ENCODE measurements around the gene RPSA. TPM values are rescaled to one million over a fixed set of nuclear protein-coding genes. Genes with fewer than 3 reads are reported as not detected.

Gene RPSA
- total RNA-seq (1,000 to 10,000 TPM; 1,930 to 1,974 TPM), total RNA-seq (502 to 1,755 (median 1,056) reads per million in 172 experiments)
- 3,071 TPM for polyA plus RNA-seq (2013, experiment 1 of 2)
- polyA plus RNA-seq (2013, experiment 2 of 2) = 2,497 TPM

GRCh38 chr3:39406368-39407258 lies at the start of gene RPSA:
RPSA (plus strand) TSS chr3:39406720; CDS start chr3:39407654, 934 bp downstream.
- CTCF ChIA-PET = interaction anchor here (0.6 to 3.0 kb wide), 11 partner anchors 11 to 885 kb away, joined by 3 to 15 read pairs (median 4); no protein-coding TSS in a partner anchor
- Mint-ChIP-seq H3K27ac (peak within 1 kb of the TSS; percentile 88), H3K4me1 (ENCODE audit: low read depth) (peaks cover 48% of the 10 kb centered on the region), H3K27me3 (no peaks in the 10 kb centered on the region), H3K9me3 (no peaks in the 10 kb centered on the region), H3K36me3 (ENCODE audit: low read depth) (peaks cover 54% of the 10 kb centered on the region), H3K4me3 (peak within 1 kb of the TSS; percentile 86)
- Histone ChIP-seq H3K4me3 (ENCODE audit: low read length) (peak within 1 kb of the TSS; percentile 78), H3K9me3 (ENCODE audit: control insufficient read depth in 1 of 2, insufficient read depth in 1 of 2, low read length in 2 of 2) (no peaks in the 10 kb centered on the region), H3K27ac (ENCODE audit: low read depth in 1 of 2, low read length in 2 of 2) (peak within 1 kb of the TSS; percentile 76 to 88), H3K4me1 (ENCODE audit: insufficient read depth, low read length) (peaks cover 38% of the 10 kb centered on the region), H3K36me3 (ENCODE audit: insufficient read depth, low read length) (peaks cover 39% of the 10 kb centered on the region), H3K27me3 (ENCODE audit: control insufficient read depth in 1 of 2, insufficient read depth in 2 of 2, low read length in 2 of 2) (no peaks in the 10 kb centered on the region)
- intact Hi-C loops (cut with DNase I, micrococcal nuclease) = loop anchor here (1.0 to 10.0 kb wide), 11 partner anchors 20 to 1798 kb away; partner anchors contain the start of genes ACAA1 (in 1 of the 2), EIF1B (in 1 of the 2), MYD88 (in 1 of the 2) and SLC25A38 (in 1 of the 2)
- TF ChIP-seq, protein P1, sequence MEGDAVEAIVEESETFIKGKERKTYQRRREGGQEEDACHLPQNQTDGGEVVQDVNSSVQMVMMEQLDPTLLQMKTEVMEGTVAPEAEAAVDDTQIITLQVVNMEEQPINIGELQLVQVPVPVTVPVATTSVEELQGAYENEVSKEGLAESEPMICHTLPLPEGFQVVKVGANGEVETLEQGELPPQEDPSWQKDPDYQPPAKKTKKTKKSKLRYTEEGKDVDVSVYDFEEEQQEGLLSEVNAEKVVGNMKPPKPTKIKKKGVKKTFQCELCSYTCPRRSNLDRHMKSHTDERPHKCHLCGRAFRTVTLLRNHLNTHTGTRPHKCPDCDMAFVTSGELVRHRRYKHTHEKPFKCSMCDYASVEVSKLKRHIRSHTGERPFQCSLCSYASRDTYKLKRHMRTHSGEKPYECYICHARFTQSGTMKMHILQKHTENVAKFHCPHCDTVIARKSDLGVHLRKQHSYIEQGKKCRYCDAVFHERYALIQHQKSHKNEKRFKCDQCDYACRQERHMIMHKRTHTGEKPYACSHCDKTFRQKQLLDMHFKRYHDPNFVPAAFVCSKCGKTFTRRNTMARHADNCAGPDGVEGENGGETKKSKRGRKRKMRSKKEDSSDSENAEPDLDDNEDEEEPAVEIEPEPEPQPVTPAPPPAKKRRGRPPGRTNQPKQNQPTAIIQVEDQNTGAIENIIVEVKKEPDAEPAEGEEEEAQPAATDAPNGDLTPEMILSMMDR (IDR thresholded peaks at IDR 0.05) = peak; percentile 27
- peak; percentile 90 to 99 (median 94) for DNase-seq
- POLR2A ChIA-PET = interaction anchor here (0.6 to 3.4 kb wide), 18 partner anchors 9 to 1793 kb away, joined by 3 to 34 read pairs (median 4); partner anchors contain the start of genes ACAA1, CTNNB1, DLEC1 and EIF1B
- peak; percentile 90 for ATAC-seq (ENCODE audit: poor library complexity)

DNA sequence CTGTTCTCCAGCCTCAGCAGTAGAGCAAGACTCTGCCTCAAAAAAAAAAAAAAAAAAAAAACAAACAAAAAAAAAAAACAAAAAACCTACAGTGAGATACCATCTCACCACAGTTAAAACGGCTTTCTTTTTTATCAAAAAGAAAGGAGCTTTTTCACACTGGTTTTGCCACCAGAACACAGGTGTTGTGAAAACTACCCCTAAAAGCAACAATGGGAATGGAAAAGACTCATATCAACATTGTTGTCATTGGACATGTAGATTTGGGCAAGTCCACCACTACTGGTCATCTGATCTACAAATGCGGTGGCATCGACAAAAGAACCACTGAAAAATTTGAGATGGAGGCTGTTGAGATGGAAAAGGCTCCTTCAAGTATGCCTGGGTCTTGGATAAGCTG lies 48.2 kb upstream of the RPSA start:
- no peaks in the 10 kb centered on the region for H3K27me3 ChIP-seq (ENCODE audit: control insufficient read depth in 1 of 2, insufficient read depth in 2 of 2, low read length in 2 of 2)
- Mint-ChIP-seq H3K9me3 (no peaks in the 10 kb centered on the region), H3K27ac (no peak overlapping the region), H3K36me3 (ENCODE audit: low read depth) (no peaks in the 10 kb centered on the region), H3K4me1 (ENCODE audit: low read depth) (peaks cover 45% of the 10 kb centered on the region), H3K27me3 (no peaks in the 10 kb centered on the region), H3K4me3 (no peak overlapping the region)
- no peak overlapping the region for H3K4me3 ChIP-seq (ENCODE audit: low read length)
- H3K36me3 ChIP-seq (ENCODE audit: insufficient read depth, low read length) = no peaks in the 10 kb centered on the region
- peaks cover 39% of the 10 kb centered on the region for H3K4me1 ChIP-seq (ENCODE audit: insufficient read depth, low read length)
- intact Hi-C loops (cut with DNase I, micrococcal nuclease) = no loop called here
- no peak overlapping the region for H3K27ac ChIP-seq (ENCODE audit: low read depth in 1 of 2, low read length in 2 of 2)
- no peaks in the 10 kb centered on the region for H3K9me3 ChIP-seq (ENCODE audit: control insufficient read depth in 1 of 2, insufficient read depth in 1 of 2, low read length in 2 of 2)
- peak in 3 of 14 experiments; percentile 38 to 53 (median 49) for DNase-seq
- ChIA-PET POLR2A (interaction anchor here (1.3 kb wide), 1 partner anchor 16 kb away, joined by 3 read pairs; no protein-coding TSS in a partner anchor), CTCF (interaction anchor here (1.0 kb wide), 1 partner anchor 11 kb away, joined by 4 read pairs; no protein-coding TSS in a partner anchor)
- no peak for ATAC-seq (ENCODE audit: poor library complexity)
- TF ChIP-seq, protein P1 (IDR thresholded peaks at IDR 0.05) = no peak

GRCh38 chr3:39361252-39361927 lies 45.1 kb upstream of the RPSA start:
- ChIA-PET CTCF (interaction anchor here (1.4 to 1.8 kb wide), 2 partner anchors 11 to 17 kb away, joined by 4 to 6 read pairs; no protein-coding TSS in a partner anchor), POLR2A (interaction anchor here (1.0 kb wide), 1 partner anchor 23 kb away, joined by 3 read pairs; no protein-coding TSS in a partner anchor)
- Mint-ChIP-seq H3K9me3 (no peaks in the 10 kb centered on the region), H3K36me3 (ENCODE audit: low read depth) (no peaks in the 10 kb centered on the region), H3K27me3 (no peaks in the 10 kb centered on the region), H3K27ac (peak overlapping the region; percentile 56), H3K4me3 (peak overlapping the region; percentile 16), H3K4me1 (ENCODE audit: low read depth) (peaks cover 45% of the 10 kb centered on the region)
- Histone ChIP-seq H3K4me1 (ENCODE audit: insufficient read depth, low read length) (peaks cover 39% of the 10 kb centered on the region), H3K4me3 (ENCODE audit: low read length) (no peak overlapping the region), H3K9me3 (ENCODE audit: control insufficient read depth in 1 of 2, insufficient read depth in 1 of 2, low read length in 2 of 2) (no peaks in the 10 kb centered on the region), H3K27ac (ENCODE audit: low read depth in 1 of 2, low read length in 2 of 2) (peak overlapping the region; percentile 16 to 48), H3K27me3 (ENCODE audit: control insufficient read depth in 1 of 2, insufficient read depth in 2 of 2, low read length in 2 of 2) (no peaks in the 10 kb centered on the region), H3K36me3 (ENCODE audit: insufficient read depth, low read length) (no peaks in the 10 kb centered on the region)
- peak in 10 of 14 experiments; percentile 4 to 77 (median 28) for DNase-seq
- intact Hi-C loops (cut with DNase I, micrococcal nuclease) = no loop called here
- ATAC-seq (ENCODE audit: poor library complexity) = peak; percentile 85
- TF ChIP-seq, protein P1 (IDR thresholded peaks at IDR 0.05) = no peak

Measured in CD4-positive, alpha-beta T cell (primary cell).